ELF-1 (cell line): ENCODE data around the gene OR51A7.
"Not testable (repeated sequence)": the region's sequence is repeated elsewhere in the genome, so short reads cannot be mapped to it uniquely, and the experiment has no call there.

Experiments used
- DNase-seq: peaks from one replicate; pipeline ENCODE4 v3.0.0-alpha.2; 2016; ENCODE audit warnings: low read depth, low spot score

The OR51A7 gene

DNA sequence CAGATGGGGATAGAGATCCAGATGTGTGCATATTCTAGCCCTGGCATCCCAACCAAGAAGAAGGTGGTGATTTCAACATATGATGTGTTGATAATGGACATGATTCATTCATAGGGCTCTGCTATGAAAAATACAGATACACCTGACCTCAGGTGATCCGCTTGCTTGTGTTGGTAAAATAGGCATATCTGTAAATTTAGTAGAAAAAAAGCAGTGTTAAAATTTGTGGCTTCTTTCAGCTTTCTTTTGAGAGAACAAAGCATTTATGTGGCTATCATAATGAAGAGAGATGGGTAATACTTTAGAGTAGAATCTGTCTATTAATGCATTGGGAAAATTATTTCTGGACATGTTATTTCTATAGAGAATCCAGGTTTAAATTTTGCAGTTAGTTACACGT, 52.0 kb downstream of the OR51A7 start, which contains the start of gene OR51A2:
Gene OR51A2 (minus strand): TSS at position 101 of the 400 bp plus-strand sequence. CDS start 0 bp downstream, at position 101.
- not testable (repeated sequence) for DNase-seq

DNA sequence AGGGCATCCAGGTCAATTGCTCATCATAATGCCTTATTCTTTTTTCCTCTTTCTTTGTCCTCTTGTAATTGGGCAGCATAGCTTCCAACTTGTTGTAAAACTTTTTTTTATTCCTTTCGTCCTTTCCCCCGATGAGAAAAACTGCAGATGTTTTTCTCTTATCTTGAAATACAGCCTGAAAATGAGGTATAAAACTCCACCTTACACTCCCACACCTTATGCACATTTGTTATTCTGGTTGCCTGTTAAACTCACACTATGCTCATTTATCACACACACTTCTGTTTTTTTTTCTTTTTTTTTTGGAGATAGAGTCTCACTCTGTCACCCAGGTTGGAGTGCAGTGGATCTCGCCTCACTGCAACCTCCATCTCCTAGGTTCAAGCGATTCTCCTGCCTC, 53.8 kb downstream of the OR51A7 start:
- DNase-seq: no peak
